ENCODE results near the gene SYCE3.
"Not testable (repeated sequence)": the region's sequence is repeated elsewhere in the genome, so short reads cannot be mapped to it uniquely, and the experiment has no call there.

The SYCE3 gene, protein sequence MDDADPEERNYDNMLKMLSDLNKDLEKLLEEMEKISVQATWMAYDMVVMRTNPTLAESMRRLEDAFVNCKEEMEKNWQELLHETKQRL

DNA sequence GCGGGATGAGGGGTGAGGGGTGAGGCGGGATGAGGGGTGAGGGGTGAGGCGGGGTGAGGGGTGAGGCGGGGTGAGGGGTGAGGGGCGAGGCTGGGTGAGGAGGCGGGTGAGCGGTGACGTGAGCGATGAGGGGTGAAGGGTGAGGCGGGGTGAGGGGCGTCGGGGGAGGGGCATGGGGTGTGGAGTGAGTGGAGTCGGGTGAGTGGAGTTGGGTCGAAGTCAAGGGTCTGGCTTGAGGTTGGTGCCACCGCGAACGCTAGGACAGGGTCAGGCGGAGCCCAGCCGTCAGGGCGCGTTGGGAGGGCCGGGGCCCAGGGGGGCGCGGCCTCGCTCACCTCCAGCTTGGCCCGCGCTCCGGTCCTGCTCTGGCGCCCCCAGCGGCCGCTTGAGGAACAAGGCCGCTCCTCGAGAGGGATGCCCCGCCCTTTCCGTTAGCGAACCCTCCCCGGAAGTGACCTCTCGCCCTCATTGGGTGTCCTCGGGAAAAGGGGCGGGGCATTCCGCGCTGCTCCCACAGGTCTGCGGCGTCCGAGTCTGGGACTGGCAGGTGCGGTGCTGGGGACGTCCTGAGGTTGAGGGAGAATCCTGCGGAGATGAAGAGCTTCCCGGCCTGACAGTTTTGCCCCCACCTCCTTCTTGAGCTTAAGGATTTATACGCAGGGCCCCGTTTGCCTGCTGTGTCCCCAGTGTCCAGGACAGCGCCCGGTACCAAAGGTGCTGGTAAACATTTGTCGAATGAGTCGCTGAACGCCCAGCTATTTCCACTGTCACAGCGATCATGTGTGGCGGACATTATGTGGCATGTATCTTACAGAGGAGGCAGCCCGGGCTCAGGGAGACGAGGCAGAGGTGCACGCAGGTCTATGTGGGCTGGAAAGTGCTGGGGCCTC, at the start of gene SYCE3:
Gene SYCE3 (minus strand): TSS at position 397 of the 890 bp plus-strand sequence. CDS start 6,514 bp downstream, outside the sequence.
- peak; percentile 86 for DNase-seq

DNA sequence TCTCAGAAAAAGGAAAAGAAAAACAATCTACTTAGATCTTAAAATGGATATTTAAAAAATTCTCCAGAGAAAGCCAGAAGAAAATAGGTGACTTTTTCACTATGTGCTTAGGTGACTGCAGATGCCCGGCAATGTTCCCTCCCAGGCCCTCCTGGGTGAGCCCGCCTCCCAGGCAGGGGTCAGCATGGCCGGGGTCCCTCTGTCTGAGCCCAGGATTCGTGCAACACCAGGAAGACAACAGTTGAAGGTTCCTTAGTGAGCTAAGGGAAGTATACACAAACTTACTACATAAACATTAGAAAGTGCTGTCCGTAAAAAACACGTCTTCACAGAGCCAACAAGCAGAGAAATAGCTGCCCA, 49.4 kb upstream of the SYCE3 start:
- DNase-seq: no peak

DNA sequence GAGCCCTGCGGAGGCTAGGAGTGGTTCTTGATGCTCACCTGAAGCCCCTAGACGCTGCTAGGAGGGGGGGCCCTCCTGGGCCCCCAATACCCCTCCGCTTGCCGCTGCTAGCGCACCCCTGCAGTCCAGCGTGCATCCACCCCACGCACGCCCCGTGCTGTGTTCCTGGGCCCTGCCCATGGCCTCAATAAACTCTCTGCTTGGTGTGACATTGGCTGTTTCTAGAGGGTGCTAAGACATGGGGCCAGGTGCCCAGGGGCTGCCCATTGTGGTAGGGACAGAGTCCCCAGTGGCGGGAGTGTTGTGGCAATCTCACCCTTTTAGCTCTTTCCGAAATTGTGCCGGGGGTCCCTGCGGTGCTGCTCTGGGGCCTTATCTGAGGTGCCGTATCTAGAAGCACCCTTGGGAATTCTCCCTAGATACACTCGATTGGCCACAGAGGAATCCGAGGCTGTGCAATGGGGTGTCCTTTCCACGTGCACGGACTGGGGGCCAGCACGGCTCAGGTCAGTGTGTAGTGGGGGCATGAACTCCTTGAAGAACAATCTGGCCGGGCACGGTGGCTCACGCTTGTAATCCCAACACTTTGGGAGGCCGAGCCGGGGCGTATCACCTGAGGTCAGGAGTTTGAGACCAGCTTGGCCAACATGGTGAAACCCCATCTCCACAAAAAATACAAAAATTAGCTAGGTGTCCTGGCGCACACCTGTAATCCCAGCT, 48.8 kb upstream of the SYCE3 start:
- no peak for DNase-seq

DNA sequence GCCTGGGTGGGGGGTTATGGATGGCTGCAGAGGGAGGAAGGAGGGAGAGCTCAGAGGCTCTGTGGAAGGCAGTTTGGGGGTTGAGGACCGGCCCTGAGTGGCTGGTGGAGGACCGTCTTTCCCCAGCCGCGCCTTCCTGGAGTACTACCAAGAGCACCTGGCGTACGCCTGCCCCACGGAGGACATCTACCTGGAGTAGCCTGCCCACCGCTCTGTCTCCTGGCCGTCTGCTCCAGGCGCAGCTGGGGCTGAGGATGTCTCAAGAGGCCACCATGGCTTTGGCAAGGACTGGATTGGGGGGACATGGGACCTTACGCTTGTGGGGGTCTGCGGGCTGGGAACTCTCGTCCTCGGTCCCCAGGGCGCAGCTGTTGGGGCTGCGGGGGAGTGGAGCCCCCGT, 47.9 kb upstream of the SYCE3 start:
- DNase-seq: no peak

DNA sequence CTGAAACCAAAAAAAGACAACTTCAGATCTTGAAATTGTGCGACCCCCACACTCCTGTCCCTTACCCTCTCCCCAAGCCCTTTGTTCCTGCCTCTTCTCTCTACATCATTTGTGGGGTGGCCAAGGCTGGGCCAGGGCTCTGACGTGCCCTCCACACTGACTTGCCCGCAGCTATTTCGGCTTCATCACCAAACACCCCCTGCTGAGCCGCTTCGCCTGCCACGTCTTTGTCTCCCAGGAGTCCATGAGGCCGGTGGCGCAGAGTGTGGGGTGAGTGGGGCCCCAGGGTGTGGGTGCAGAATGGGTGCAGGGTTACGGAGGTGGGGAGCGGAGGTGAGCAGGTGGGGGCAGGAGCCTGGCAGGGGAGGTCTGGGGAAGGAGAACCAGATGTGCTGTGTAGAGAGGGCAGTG, 47.3 kb upstream of the SYCE3 start:
- no peak for DNase-seq

DNA sequence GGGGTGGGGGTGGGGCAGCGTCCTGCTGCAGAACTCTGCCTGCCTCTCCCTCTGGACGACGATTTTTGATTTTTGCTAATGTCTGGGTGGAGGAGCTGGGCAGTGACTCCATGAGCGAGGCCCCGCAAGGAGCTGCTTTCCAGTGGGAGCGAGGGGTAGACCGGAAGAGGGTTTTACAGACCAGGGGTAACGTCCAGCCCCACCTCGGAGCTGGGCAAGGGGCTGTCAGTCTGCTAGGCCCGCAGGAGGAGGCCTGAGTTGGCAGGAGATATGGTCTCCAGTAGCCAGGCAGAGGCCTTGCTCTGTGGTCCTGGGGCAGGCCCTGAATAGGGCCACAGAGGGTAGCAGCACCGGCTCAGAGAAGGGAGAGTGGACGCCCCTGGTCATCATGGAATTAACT, 46.9 kb upstream of the SYCE3 start:
- no peak for DNase-seq

DNA sequence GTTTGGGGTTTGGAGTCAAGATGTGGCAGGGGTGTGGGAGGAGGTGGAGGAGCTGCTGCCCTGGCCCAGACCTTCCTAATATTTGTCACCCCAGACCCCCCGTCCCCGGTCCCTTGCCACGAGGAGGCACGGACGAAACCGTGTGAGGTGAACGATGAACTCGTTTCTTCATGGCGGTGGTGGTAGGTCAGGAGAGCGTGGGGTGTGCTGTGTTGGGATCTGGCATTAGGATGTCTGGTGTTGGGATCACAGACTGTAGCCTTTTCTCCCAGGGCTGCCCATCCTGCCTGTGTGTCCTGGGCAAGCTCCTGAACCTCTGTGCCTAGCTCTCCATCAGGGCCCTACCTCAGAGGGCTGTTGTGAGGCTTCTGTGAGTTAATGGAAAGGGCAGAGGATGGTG, 46.3 kb upstream of the SYCE3 start:
- DNase-seq: no peak

DNA sequence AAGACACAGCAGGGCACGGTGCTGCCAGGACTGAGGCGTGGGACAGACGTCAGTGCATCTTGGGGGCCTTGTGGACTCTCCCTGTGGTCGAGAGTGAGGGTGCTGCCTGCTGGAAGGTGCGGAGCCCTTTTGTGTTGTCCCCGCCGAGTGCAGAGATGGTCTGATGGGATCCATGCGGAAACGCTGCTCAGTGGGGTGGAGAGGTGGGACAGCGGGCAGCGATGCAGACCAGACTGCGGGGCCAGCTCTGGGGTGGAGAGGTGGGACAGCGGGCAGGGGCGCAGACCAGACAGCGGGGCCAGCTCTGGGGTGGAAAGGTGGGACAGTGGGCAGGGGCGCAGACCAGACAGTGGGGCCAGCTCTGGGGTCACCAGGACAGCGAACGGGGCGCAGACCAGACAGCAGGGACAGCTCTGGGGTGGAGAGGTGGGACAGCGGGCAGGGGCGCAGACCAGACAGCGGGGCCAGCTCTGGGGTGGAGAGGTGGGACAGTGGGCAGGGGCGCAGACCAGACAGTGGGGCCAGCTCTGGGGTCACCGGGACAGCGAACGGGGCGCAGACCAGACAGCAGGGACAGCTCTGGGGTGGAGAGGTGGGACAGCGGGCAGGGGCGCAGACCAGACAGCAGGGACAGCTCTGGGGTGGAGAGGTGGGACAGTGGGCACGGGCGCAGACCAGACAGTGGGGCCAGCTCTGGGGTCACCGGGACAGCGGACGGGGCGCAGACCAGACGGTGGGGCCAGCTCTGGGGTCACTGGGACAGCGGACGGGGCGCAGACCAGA, 45.5 kb upstream of the SYCE3 start:
- not testable (repeated sequence) for DNase-seq

DNA sequence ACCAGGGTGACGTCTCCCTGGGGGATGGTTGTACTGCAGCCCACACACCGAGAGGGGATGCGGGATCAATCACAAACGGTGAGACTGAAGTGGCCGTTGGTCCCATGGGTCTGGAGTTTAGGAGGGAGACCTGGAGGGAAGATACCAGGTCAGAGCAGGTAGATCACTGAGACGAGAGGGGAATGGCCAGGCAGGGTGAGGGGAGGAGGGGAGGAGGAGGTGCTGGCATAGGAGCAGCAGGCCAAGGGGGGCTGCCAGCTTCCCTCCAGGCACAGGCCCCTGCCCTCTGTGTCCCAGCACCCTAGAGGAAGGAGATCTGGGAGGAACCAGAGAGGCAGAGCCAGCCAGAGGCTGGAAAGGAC, 44.9 kb upstream of the SYCE3 start:
- DNase-seq: no peak

DNA sequence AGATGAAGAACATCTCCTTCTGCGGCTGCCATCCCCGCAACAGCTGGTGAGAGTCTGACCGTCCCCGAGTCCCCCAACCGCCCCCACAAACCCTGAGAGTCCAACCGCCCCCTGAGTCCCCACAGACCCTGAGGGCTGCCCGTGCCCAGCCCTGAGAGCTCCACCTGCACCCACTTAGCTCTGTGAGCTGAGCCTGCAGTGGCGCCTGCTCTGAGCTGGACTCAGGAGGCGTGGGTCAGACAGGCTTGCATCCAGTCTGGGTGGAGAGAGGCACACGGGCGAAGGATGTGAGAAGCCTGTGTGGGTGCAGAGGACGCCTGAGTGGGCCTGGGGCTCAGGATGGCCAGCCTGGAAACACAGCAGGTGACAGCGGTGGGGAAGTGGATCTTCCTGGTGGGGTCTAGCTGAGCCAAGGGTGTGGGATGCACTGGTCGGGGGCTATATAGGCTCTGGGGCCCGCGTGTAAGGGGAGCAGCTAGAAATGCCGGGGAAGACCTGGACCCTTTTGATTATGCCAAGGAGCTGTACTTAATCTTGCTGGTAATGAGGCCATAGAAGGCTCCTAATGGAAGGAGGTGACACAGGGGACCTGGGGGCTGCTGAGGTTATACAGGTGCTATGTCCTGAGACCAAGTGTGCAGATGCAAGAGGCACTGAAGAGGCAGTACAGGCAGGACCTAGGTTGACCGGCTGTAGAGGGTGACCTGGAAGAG, 44.4 kb upstream of the SYCE3 start:
- no peak for DNase-seq

DNA sequence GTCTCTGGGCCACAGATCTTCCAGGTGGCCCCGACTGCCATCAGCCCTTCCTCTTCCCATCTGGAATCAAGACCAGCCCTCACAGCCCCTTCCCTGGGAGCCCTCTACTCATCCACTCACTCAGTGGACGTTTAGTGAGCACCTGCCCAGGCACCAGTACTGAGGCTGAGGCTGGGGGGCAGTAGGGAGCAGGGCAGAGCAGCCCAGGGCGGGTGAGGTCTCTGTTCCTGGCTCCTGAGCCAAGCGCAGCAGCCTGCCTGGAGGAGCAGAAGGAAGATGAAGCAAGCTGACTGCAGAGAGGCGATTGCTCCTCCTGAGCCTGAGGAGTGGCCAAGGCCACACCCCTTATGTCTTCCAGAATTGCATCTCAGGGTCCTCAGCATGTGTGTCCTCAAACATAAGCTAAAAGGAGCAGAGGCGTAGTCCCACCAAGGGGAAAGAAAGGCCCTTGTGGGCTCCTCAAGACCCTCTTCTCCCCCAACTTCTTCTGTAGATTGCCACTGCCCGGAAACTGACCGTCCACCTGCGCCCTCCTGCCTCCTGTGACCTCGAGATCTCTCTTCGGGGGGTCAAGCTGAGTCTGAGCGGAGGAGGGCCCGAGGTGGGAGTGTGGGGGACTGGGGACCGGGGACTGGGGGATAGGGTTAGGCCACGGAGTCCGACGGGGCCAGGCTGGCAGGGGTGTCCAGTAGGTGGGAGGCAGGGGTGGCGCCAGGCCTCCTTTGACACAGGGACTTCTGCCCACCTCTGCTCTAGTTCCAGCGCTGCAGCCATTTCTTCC, 43.6 kb upstream of the SYCE3 start:
- no peak for DNase-seq

DNA sequence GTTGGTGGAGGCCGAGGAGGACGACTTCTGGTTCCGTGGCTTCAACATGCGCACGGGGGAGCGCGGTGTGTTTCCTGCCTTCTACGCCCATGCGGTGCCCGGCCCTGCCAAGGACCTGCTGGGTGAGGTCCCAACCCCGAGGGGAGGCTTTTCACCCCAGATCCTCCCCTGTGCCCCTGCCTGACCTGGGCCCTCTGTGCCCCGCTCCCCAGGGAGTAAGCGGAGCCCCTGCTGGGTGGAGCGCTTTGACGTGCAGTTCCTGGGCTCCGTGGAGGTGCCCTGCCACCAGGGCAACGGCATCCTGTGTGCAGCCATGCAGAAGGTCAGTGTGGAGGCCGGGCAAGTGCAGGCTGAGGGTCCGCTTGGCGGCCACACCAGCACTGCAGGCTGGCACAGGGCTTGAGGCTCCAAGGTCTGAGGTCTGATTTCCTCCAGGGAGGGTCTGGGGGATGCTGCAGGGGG, 42.9 kb upstream of the SYCE3 start:
- no peak for DNase-seq

DNA sequence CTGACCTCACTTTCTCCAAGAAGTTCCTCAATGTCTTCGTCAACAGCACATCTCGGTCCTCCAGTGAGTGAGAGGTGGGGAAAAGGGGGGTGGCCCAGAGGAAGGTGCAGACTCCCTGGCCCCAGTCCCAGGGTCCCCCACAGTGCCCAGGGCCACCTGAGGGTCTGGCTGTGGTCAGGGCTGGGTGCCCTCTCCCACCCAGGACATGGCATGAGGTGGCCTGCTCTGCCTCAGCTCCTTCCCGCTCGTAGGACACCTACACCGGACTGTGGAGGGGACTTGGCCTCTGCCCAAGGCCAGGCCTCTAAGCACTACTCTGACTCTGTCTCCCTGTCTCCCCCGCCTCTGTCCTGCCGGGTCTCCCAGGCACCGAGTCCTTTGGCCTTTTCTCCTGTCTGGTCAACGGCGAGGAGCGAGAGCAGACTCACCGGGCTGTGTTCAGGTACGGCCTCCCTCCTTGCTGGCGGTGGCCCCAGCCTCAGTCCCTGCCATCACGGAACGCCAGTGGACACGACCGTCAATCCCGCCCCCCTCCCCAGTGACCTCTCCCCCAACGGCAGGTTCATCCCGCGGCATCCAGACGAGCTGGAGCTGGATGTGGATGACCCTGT, 42.4 kb upstream of the SYCE3 start:
- DNase-seq: no peak

DNA sequence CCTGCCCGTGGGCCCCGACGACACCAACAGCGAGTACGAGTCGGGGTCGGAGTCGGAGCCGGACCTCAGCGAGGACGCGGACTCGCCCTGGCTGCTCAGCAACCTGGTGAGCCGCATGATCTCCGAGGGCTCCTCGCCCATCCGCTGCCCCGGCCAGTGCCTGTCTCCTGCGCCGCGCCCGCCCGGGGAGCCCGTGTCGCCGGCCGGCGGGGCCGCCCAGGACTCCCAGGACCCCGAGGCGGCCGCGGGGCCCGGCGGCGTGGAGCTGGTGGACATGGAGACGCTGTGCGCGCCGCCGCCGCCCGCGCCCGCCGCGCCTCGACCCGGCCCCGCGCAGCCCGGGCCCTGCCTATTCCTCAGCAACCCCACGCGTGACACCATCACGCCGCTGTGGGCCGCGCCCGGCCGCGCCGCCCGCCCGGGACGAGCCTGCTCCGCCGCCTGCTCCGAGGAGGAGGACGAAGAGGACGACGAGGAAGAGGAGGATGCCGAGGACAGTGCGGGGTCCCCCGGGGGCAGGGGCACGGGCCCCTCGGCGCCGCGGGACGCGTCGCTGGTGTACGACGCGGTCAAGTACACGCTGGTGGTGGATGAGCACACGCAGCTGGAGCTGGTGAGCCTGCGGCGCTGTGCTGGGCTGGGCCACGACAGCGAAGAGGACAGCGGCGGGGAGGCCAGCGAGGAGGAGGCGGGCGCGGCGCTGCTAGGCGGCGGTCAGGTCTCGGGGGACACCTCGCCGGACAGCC, 41.7 kb upstream of the SYCE3 start:
- DNase-seq: no peak

DNA sequence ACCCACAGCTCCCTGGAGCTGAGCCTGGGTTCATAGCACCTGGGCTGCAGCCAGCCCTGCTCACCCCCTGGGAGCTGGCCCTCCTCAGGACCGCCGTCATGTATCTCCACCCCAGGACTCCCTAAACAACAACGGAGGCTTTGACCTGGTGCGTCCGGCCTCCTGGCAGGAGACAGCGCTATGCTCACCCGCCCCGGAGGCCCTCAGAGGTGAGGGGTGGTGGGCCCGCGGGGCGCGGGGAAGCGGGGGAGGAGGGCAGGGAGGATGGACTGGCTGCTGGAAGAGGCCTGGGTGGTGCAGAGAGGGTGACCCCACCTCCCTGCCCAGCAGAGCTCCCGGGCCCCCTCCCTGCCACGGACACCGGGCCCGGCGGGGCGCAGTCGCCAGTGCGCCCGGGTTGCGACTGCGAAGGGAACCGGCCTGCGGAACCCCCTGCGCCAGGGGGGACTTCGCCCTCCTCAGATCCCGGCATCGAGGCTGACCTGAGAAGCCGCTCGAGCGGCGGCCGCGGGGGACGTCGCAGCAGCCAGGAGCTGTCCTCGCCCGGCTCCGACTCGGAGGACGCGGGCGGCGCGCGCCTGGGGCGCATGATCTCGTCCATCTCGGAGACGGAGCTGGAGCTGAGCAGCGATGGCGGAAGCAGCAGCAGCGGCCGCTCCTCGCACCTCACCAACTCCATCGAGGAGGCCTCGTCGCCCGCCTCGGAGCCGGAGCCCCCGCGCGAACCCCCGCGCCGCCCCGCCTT, 41.0 kb upstream of the SYCE3 start:
- no peak for DNase-seq

DNA sequence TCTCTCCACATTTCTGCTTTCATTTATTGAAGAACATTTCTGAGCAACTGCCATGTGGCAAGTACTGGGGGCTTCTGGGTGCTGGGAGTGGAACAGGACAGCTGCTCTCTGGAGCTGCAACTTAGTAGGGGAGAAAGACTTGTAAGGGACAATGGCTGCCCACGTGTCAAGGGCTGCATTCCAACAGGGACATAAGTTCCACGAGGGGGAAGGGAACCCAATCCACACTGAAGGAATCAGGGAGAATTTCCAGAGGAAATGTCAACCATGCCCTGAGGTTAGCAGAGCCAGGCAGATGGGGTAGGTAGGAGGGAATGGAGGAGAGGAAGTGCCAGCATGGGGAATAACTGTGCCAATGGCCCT, 39.6 kb upstream of the SYCE3 start:
- DNase-seq: no peak

DNA sequence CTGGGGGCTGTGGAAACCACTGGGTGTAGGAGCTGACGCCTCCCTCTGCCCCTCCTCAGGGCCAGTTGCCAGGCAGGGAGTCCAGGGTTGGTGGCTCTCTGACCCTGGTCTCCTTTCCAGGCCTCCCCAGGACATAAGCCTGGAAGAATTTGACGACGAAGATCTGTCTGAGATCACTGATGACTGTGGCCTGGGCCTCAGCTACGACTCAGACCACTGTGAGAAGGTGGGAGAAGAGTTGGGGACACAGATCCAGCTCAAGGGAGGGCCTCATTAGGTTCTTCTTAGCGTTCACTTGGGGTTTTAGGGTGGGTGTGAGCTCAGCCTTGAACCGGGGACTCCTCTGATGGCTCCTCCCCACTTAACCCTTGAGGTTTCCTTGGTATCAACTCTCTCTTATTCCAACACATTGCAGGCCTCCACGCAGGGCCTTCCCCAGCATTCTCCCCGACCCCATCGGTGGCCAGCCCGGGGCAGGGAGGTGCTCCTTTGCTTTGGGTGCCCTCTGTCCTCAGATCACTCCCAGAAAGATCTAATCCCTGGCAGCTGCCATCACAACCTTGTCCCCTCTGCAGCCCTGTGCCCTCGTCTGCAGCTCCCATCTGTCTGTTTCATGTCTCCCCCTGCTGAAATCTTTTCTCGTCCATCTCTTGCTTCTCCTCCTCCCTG, 39.1 kb upstream of the SYCE3 start:
- no peak for DNase-seq

DNA sequence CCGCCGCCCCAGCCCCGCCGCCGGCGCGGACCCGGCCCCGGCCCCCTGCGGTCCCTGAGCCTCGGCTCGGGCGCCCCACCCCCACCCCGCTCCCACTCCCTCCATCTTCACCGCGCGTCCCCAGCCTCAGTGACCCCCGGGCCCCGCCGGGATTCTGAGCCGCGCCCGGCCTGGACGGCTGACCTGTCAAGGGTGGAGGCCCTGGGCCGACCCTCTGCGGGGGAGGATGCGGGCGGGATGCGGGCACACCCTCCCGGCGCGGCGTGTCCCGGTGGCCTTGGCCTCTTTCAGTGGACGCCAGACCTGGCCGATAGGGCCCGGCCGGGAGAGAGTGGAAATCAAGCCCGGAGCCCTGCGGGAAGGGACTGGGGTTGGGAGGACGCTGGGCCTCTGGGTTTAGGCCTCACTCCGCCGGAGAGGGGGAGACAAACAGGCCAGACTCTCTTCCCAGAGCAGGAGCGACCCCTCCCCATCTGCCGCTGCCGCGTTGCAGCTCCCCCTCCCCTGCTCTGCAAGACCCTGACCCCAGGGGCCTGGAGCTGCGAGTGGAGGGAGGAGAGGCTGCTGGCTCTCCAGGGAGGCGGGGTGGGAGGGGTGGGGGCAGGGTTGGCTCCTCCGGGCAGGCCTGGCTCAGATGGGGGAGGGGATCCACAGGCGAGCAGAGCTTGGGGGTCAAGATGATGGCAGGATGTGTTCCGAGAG, 38.4 kb upstream of the SYCE3 start:
- DNase-seq: no peak

DNA sequence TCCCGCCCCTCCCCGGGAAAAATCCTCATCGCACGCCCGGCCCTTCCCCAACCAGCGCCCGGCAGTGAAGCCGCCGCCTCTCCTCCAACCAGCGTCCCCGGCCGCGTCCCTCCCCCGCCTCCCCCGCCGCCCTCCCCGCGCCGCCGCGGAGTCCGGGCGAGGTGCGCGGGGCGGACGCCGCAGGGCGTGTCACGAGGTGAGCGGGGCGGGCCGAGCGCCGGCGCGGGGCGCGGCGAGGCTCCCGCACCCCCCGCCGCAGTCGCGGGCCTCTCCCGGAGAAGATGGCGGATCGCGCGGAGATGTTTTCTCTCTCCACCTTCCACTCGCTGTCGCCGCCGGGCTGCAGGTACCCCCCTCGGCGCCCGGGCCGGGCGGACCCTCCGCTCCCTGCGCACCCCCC, 37.8 kb upstream of the SYCE3 start, which contains the start of gene MAPK8IP2:
Gene MAPK8IP2 (plus strand): TSS at position 256 of the 400 bp plus-strand sequence. CDS start 26 bp downstream, at position 282.
- DNase-seq: no peak

Data from T1000 (cell line).